NCI-H526 (cell line): ENCODE data around the gene SNX7.

Experiments used
- DNase-seq, 2 experiments: peaks; one replicate each; lab custom pipeline; 2025; lab: John Stamatoyannopoulos, UW

Gene SNX7

DNA sequence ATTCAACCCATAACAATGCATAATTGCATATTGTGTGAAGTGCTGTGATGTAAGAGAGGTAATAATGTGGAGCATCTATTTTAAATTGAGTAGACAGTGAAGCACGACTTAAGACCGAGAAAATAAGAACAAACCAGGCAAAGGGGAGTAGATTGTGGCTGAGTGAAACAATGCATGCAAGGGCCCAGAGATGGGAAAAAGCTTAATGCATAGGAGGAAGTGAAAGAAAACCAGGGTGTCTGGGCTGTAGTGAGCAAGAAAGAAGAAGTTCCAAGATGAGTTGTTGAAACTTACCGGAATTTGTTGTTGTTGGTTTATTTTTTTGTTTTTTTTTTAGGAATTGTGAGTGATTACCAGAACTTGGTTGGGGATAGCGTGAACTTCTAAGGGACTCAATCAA lies 104.7 kb downstream of the SNX7 start:
- DNase-seq: no peak

DNA sequence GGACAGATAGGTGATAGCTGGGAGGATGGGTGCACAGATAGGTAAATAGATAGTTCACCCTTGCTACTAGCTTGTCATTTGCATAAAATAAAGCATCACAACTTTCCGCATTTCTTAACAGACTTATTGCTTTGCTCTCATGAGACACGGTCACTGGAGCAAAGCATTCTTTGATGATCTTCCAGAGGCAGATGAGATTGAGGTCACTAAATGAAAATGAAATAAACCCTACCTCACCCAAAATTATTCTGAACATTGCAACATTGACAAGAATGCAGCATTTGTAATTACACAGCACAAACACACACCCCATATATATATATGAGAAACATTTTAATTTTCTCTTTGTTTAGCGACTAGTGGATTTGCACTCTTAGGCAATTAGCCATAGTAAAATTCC lies 107.6 kb downstream of the SNX7 start:
- DNase-seq: no peak

DNA sequence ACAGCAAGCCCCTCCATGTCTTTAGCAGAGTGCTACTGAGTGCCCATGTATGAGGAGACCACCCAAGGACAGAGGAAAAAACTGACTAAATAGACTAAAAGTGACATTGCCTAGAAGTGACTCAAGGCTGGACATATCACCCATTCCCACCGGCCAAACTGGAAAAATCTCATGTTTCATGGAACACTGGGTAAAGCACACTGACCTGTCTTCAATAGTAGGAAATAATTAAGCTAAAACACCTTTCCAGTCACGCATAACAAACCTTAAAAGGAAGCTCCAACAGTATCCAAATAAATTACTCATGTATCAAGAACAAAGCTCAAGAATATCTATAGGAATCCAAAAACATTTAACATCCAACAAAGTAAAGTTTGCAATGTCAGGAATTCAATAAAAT lies 120.4 kb downstream of the SNX7 start:
- DNase-seq: no peak

DNA sequence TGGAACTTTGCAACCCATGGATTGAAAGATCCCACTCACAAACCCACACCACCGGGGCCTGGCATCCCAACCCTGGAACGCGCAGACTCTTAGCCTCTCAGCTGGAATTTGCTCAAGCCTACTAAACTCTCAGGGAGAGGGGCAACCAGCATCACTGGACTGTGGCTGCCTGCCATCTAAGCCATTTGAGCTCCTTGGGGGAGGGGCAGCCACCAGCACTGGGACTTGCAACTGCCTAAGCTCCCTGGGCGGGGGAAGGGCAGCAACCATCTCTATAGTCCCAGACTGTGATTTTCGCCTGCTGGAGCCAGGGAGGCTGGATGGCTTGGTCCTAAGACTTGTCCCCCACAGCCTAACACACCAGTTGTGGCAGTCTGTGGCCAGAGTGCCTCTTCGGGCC lies 122.3 kb downstream of the SNX7 start:
- no peak for DNase-seq

DNA sequence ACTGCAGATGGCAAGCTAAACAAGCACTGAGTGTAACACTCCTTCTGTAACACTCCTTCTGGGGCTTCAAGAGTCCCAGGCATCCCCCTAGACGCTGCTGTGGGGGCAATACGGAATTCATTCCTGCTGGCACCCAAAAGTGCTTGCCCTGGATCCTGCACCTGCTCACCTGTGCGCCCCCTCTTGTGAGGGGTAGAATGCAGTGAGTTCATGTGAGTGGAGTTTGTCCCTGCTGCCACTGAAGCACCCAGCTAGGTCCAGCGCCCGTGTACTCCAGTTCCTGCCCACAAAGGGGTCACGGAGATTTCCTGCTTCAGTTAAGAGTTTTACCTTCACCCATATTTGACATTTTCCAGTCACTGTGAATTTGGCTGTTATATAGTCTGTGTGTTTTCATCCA lies 130.0 kb downstream of the SNX7 start:
- no peak for DNase-seq

DNA sequence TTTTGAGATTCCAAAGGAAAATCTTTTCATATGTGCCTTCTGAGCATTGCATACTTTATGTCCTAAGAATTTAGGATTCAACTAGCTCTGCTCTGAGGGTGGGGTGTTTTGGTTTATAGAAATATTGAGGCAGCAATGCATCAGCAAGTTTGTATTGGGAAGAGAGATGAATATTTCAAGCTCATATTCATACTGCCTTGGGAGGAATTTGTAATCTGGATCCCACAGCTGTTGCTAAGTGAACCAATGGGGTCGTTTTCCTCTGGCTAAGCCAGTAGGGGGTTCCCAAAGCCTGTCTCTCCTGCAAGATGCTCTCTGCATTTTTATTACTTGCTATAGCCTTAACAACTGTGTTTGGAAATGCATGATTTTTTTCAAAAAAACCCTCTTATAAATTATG lies 130.6 kb downstream of the SNX7 start:
- DNase-seq: peak in 1 of 2 experiments; percentile 6

DNA sequence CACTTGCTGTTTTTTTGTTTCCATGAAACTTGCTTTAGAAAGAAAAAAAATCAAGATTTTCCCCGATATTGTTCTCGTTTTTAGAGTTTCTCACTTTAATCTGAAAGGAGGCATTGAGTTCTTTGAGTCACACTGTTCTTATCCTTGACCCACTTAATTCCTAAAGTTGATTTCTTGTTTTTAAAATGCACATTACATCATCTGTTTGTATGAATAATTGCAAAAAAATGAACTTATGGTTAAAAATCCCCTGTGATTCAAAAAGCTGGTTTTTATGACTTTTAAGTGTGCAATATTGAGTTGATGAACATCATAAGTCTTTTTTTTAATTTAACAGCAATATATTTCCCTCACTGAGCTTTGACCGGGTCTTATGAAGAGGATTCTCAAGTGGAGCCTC lies 131.6 kb downstream of the SNX7 start:
- no peak for DNase-seq

DNA sequence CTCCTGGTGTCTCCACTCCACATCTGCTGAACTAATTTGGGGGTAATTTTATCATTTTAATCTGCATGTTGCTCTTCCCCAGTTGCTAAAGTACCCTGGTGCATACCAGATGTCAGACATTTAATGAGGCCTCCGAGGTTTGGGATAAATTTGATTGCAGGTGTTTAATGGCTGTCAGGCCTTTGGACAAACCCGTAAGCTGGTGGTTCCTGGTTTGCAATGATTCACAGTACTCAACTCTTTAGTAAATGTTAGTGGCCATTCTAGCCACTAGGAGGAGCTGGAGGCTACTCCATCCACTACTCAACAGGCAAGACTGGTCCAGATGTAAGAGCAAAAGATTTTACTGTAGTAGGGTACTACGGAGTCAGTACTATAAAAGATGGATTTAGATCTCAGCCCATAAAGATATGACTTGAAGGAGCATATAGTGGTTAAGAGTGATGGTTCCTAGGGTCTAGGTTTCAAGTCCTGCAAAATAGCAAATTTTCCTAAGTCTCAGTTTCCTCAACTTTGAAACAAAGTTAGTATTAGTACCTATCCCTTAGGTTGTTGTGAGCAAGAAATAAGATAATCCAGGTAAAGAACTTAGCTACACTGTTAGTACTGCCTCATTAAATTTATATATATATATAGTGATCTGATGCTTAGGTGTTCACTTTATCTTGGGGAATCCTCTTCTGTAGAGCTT lies 132.8 kb downstream of the SNX7 start:
- peak; percentile 79 to 84 for DNase-seq

DNA sequence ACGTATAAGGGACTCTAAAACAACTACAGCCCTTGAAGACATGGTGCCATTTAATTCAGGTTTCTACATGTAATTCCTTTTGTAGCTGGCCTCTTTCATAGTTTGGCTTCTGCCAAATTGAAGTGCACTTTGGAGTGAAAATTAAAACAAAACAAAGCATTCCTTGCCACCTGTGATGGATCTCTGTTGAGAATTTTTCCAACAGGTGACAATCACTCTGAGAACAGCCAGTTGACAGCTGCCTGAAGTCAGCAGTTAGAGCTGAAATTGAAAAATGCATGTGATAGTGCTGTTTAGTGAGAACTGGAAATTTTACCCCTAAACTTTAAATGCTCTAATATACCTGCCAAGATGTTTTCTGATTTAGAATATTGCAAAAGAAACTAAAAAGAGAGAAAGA lies 134.5 kb downstream of the SNX7 start:
- DNase-seq: no peak

DNA sequence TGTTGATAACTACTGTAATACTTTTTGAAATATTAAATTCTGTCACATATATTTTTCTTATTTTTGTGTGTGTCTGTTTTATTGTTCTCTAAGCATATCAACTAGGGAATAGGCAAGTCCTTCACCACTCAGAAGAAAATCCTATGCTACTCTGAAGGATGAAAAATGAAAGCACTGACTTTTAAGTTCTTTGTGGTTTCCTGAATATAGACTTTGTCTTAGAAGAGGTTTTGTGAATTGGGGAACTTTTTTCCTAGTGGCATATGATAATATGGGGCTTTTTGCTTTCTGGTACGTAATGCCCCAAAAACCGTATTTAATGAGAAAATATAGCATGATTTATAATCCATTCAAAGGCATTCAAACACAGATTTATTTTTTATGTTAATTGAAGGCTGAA lies 136.0 kb downstream of the SNX7 start:
- DNase-seq: no peak
